OCI-LY3 (cell line): ENCODE measurements around the gene NRP1.

Source experiments
- H2AFZ ChIP-seq: fragments of 200-600, 300-600 bp; shearing (Covaris generic); 2 replicates; pipeline ENCODE4 v1.6.0; 2014; ENCODE audit warnings: antibody characterized with exemption, low read depth, low read length
- H3K27ac ChIP-seq: fragments of 200-600, 300-600 bp; sonication (generic); 2 replicates; pipeline ENCODE4 v1.5.1; 2014; ENCODE audit warnings: mild to moderate bottlenecking, low read length, moderate library complexity, mixed read lengths
- H3K27me3 ChIP-seq: fragments of 200-600, 300-600 bp; sonication (generic); 2 replicates; pipeline ENCODE4 v1.6.1; 2014; ENCODE audit warnings: low read depth, low read length, mixed read lengths
- H3K36me3 ChIP-seq: fragments of 200-600, 300-600 bp; sonication (generic); replicated peaks from 2 replicates; pipeline ENCODE3; 2014; ENCODE audit warnings: low read depth, low read length, mixed read lengths
- H3K4me1 ChIP-seq: fragments of 300-600, 200-600 bp; sonication (generic); 2 replicates; pipeline ENCODE4 v1.6.1; 2014; ENCODE audit warnings: low read length, mixed read lengths
- H3K4me2 ChIP-seq: fragments of 200-600, 300-600 bp; sonication (generic); 2 replicates; pipeline ENCODE4 v1.6.1; 2014; ENCODE audit warnings: low read length, mixed read lengths
- H3K4me3 ChIP-seq: fragments of 300-600, 200-600 bp; sonication (generic); 2 replicates; pipeline ENCODE4 v1.5.1; 2014; ENCODE audit warnings: antibody characterized with exemption, mild to moderate bottlenecking, low read length, moderate library complexity
- H3K79me2 ChIP-seq: fragments of 300-600, 200-600 bp; shearing (Covaris generic); 2 replicates; pipeline ENCODE4 v1.6.1; 2014; ENCODE audit warnings: mild to moderate bottlenecking, low read length, mixed read lengths
- H3K9ac ChIP-seq: fragments of 300-600, 200-600 bp; shearing (Covaris generic); 2 replicates; pipeline ENCODE4 v1.6.0; 2014; ENCODE audit warnings: mild to moderate bottlenecking, low read length, moderate library complexity
- H3K9me3 ChIP-seq: fragments of 200-600, 300-600 bp; shearing (Covaris generic); 2 replicates; pipeline ENCODE4 v1.6.1; 2014; ENCODE audit warnings: low read length, mixed read lengths; ENCODE audit not compliant: insufficient read depth
- H4K20me1 ChIP-seq: fragments of 200-600, 300-600 bp; sonication (generic); 2 replicates; pipeline ENCODE4 v1.6.1; 2016; ENCODE audit warnings: low read length, mixed read lengths; ENCODE audit not compliant: insufficient read depth
- EZH2phosphoT487 ChIP-seq: fragments of 200-600 bp; shearing (Covaris generic); IDR thresholded peaks from 2 replicates; pipeline ENCODE4 v1.6.1; 2018; ENCODE audit warnings: antibody characterized with exemption, mixed run types, low read depth
- TF ChIP-seq, protein P1 (sequence below): fragments of 200-600, 300-600 bp; sonication (generic); IDR thresholded peaks from 2 replicates; pipeline ENCODE4 v1.5.1; 2014; ENCODE audit warnings: antibody characterized with exemption, low read length, low read depth

Gene NRP1

DNA sequence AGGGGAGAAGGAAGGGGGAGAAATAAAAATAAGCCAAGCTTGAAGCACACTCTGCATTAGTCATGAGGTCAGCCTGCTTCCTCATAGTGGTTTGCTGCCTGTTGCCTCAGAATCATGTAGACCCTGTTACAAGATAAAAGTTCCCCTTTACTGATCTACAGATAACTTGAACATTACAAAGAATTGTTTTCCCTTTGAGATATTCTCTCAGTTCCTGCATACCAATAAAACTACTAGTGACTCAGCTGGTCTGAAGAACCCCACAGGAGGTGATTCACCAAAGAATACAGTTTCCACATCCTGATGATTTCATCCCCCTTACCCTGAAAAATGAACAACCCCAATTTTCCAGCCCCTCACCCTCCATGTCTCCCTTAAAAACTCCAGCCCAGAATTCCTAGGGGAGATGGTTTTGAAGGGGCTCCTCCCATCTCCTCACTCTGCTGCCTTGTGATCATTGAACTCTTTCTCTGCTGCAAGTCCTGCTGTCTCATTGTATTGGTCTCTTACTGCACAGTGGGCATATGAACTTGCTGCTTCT, 31.5 kb upstream of the NRP1 start:
- no peaks in the 10 kb centered on the region for H3K36me3 ChIP-seq
- H2AFZ ChIP-seq, result no peak overlapping the region
- H3K27ac ChIP-seq, result no peak overlapping the region
- no peak overlapping the region for H3K4me3 ChIP-seq
- no peaks in the 10 kb centered on the region for H3K4me1 ChIP-seq
- no peaks in the 10 kb centered on the region for H3K27me3 ChIP-seq
- H3K79me2 ChIP-seq, result no peaks in the 10 kb centered on the region
- no peak overlapping the region for H3K9ac ChIP-seq
- TF ChIP-seq, protein P1, sequence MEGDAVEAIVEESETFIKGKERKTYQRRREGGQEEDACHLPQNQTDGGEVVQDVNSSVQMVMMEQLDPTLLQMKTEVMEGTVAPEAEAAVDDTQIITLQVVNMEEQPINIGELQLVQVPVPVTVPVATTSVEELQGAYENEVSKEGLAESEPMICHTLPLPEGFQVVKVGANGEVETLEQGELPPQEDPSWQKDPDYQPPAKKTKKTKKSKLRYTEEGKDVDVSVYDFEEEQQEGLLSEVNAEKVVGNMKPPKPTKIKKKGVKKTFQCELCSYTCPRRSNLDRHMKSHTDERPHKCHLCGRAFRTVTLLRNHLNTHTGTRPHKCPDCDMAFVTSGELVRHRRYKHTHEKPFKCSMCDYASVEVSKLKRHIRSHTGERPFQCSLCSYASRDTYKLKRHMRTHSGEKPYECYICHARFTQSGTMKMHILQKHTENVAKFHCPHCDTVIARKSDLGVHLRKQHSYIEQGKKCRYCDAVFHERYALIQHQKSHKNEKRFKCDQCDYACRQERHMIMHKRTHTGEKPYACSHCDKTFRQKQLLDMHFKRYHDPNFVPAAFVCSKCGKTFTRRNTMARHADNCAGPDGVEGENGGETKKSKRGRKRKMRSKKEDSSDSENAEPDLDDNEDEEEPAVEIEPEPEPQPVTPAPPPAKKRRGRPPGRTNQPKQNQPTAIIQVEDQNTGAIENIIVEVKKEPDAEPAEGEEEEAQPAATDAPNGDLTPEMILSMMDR, result no peak
- TF ChIP-seq EZH2phosphoT487, result no peak
- no peak overlapping the region for H3K4me2 ChIP-seq
- H3K9me3 ChIP-seq, result no peaks in the 10 kb centered on the region
- no peaks in the 10 kb centered on the region for H4K20me1 ChIP-seq

DNA sequence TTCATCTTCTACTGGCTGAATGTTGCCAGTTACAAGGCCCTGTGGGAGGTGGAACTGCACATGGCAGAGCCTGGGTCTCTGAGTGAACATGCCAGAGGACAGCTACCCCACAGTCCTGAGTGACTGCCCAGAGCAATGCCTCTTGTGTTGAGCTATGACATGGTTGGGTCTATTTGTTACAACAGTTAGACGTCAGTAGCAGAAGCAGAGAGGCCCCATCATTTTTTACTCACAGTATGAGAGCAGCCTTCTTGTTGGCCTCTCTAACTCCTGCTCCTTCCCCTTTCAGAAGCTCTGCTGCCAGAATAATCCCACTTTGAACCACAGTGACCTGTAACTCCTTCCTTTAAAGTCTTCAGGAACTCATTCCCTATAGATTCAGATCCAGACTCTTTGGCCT, 30.8 kb upstream of the NRP1 start:
- Histone ChIP-seq H3K4me2 (no peak overlapping the region), H3K27ac (no peak overlapping the region), H3K27me3 (no peaks in the 10 kb centered on the region), H3K36me3 (no peaks in the 10 kb centered on the region), H3K9ac (no peak overlapping the region), H2AFZ (no peak overlapping the region), H4K20me1 (no peaks in the 10 kb centered on the region), H3K4me1 (no peaks in the 10 kb centered on the region), H3K79me2 (no peaks in the 10 kb centered on the region), H3K4me3 (no peak overlapping the region), H3K9me3 (no peaks in the 10 kb centered on the region)
- TF ChIP-seq EZH2phosphoT487, result no peak
- TF ChIP-seq, protein P1, result no peak

DNA sequence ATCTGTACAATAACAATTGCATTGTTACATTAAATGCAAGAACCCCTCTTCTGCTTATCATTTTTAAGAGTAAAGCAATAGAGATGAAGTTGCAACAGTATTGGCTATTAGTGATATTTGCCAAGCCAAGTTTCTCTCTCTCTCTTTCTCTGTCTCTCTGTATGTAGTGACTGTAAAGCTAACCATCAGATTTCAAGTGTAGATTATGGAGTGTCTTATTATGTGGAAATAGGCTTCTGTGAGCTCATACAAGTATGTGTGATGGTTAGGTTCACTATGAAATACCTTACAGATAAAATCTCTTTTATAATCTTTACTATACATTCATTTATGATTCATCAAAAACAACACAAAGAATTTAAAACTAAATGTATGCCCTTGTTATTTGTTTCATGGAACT, 28.6 kb upstream of the NRP1 start:
- H3K4me1 ChIP-seq, result no peaks in the 10 kb centered on the region
- no peaks in the 10 kb centered on the region for H3K36me3 ChIP-seq
- TF ChIP-seq, protein P1, result no peak
- no peak for TF ChIP-seq EZH2phosphoT487
- no peaks in the 10 kb centered on the region for H3K79me2 ChIP-seq
- no peak overlapping the region for H3K4me2 ChIP-seq
- no peaks in the 10 kb centered on the region for H4K20me1 ChIP-seq
- H3K9ac ChIP-seq, result no peak overlapping the region
- H3K4me3 ChIP-seq, result no peak overlapping the region
- H3K27ac ChIP-seq, result no peak overlapping the region
- no peaks in the 10 kb centered on the region for H3K27me3 ChIP-seq
- no peak overlapping the region for H2AFZ ChIP-seq
- no peaks in the 10 kb centered on the region for H3K9me3 ChIP-seq

DNA sequence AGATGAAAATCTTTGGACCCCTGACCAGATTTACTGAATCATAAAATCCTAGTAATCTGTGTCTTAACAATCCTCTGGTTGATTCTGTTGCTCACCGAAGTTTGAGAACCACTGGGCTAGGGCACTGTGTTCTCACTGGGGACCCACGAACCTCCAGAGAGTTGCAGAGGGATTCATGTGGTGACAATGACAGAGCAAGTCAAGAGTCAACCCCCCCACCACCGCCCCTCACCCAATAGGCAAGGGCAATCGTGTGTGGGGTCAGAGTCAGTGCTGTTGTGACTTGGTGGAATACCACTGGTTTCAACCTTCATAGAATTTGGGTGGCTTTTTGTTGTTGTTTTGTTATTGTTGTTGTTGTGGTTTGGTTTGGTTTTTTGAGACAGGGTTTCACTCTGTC, 23.5 kb upstream of the NRP1 start:
- H3K4me2 ChIP-seq, result no peak overlapping the region
- TF ChIP-seq, protein P1, result no peak
- no peak for TF ChIP-seq EZH2phosphoT487

More for the DNA sequence above, 23.5 kb upstream of the NRP1 start:
- no peaks in the 10 kb centered on the region for H3K4me1 ChIP-seq
- H4K20me1 ChIP-seq, result no peaks in the 10 kb centered on the region
- H2AFZ ChIP-seq, result no peak overlapping the region
- no peaks in the 10 kb centered on the region for H3K9me3 ChIP-seq
- H3K4me3 ChIP-seq, result no peak overlapping the region
- no peaks in the 10 kb centered on the region for H3K79me2 ChIP-seq
- H3K36me3 ChIP-seq, result no peaks in the 10 kb centered on the region
- no peak overlapping the region for H3K27ac ChIP-seq
- no peaks in the 10 kb centered on the region for H3K27me3 ChIP-seq
- H3K9ac ChIP-seq, result no peak overlapping the region
